HCT116 (cell line): ENCODE measurements around the gene GTPBP10.

Source experiments
- CEBPB ChIP-seq: IDR thresholded peaks from 2 replicates; pipeline ENCODE4 v1.6.1; 2012; ENCODE audit warnings: low read depth
- CTCF ChIP-seq, 3 experiments: fragments of 200-600 bp in 1 of 3; sonication (generic) in 1 of 3; IDR thresholded peaks in 2 of 3; conservative IDR thresholded peaks in 1 of 3; 2 replicates each; pipeline ENCODE4 v1.5.1; 2012 to 2017; ENCODE audit warnings: low read depth in 2 of 3, low read length in 2 of 3, antibody characterized with exemption in 1 of 3, borderline replicate concordance in 1 of 3, control low read depth in 1 of 3, mild to moderate bottlenecking in 1 of 3, mixed read lengths in 1 of 3, mixed run types in 1 of 3, moderate library complexity in 1 of 3; ENCODE audit not compliant: insufficient read depth in 1 of 3
- EGR1 ChIP-seq: IDR thresholded peaks from 2 replicates; pipeline ENCODE4 v1.6.1; 2012; ENCODE audit warnings: low read depth
- EZH2 ChIP-seq: fragments of 200-600 bp; sonication (generic); IDR thresholded peaks from 2 replicates; pipeline ENCODE4 v1.6.1; 2017; ENCODE audit warnings: antibody characterized with exemption, mixed run types
- JUND ChIP-seq: IDR thresholded peaks from 2 replicates; pipeline ENCODE4 v1.6.1; 2012
- POLR2A ChIP-seq: IDR thresholded peaks from 2 replicates; pipeline ENCODE4 v1.7.0; 2011; ENCODE audit warnings: borderline replicate concordance; ENCODE audit not compliant: insufficient read depth, insufficient read length; ENCODE audit errors: extremely low read depth
- POLR2AphosphoS5 ChIP-seq: IDR thresholded peaks from 2 replicates; pipeline ENCODE4 v1.6.1; 2011; ENCODE audit warnings: mild to moderate bottlenecking, low read depth, low read length, moderate library complexity
- RAD21 ChIP-seq: IDR thresholded peaks from 2 replicates; pipeline ENCODE4 v1.6.1; 2012; ENCODE audit warnings: low read depth, mild to moderate bottlenecking
- SP1 ChIP-seq: IDR thresholded peaks from 2 replicates; pipeline ENCODE4 v1.6.1; 2012; ENCODE audit warnings: low read depth
- ZBTB33 ChIP-seq: IDR thresholded peaks from 2 replicates; pipeline ENCODE4 v1.6.1; 2011; ENCODE audit warnings: mild to moderate bottlenecking, low read length, moderate library complexity; ENCODE audit not compliant: insufficient replicate concordance; ENCODE audit errors: extremely low read depth
- ZFX ChIP-seq: fragments of 450-650 bp; IDR thresholded peaks from 2 replicates; pipeline ENCODE4 v1.6.1; 2017

- no peak for TF ChIP-seq CTCF (IDR thresholded peaks at IDR 0.05 in 2 of 3, conservative IDR thresholded peaks at IDR 0.05 in 1 of 3; ENCODE audit: borderline replicate concordance in 1 of 3, insufficient read depth in 1 of 3, low read depth in 2 of 3, low read length in 2 of 3)
- TF ChIP-seq POLR2A = no peak
- TF ChIP-seq RAD21 = no peak
- TF ChIP-seq JUND = no peak
- no peak for TF ChIP-seq ZBTB33
- TF ChIP-seq EZH2 = no peak
- TF ChIP-seq SP1 = no peak
- TF ChIP-seq CEBPB = no peak
- no peak for TF ChIP-seq EGR1
- TF ChIP-seq ZFX = no peak
- TF ChIP-seq POLR2AphosphoS5 = no peak
Observed at GRCh38 chr7:90349305-90349704, 2.8 kb downstream of the GTPBP10 start.
